WTC11 (cell line): ENCODE data around the gene PARS2. TPM values are rescaled to one million over a fixed set of nuclear protein-coding genes. Genes with fewer than 3 reads are reported as not detected.

ENCODE experiments used
- ATAC-seq: fragments of 200-7000 bp; cut with Tn5 transposase; 2 replicates; pipeline ENCODE4 v1.10.0; 2021; ENCODE audit warnings: mild to moderate bottlenecking, moderate library complexity
- CTCF ChIA-PET: fragments of 300-600 bp; sonication (Branson Sonifier 250); formaldehyde crosslinking; loops from one replicate; lab custom pipeline; 2021; ENCODE audit warnings: antibody characterized with exemption; lab: Charles Lee
- POLR2A ChIA-PET: fragments of 350-600 bp; sonication (Branson Sonifier 250); formaldehyde crosslinking; loops from one replicate; lab custom pipeline; 2021; ENCODE audit warnings: antibody characterized with exemption; lab: Charles Lee
- DNase-seq: peaks from one replicate; pipeline ENCODE4 v3.0.0; 2021; ENCODE audit warnings: low spot score
- H3K27ac Mint-ChIP-seq: 2 replicates; pipeline ENCODE4 v1.8.0; 2021; ENCODE audit warnings: mixed read lengths
- H3K27me3 Mint-ChIP-seq: 2 replicates; pipeline ENCODE4 v1.8.0; 2021; ENCODE audit warnings: low read depth, mild to moderate bottlenecking, moderate library complexity, mixed read lengths
- H3K36me3 Mint-ChIP-seq: 2 replicates; pipeline ENCODE4 v1.8.0; 2021; ENCODE audit warnings: mixed read lengths
- H3K4me1 Mint-ChIP-seq: 2 replicates; pipeline ENCODE4 v1.8.0; 2022; ENCODE audit warnings: mixed read lengths
- H3K4me3 Mint-ChIP-seq: 2 replicates; pipeline ENCODE4 v1.8.0; 2021; ENCODE audit warnings: mild to moderate bottlenecking, moderate library complexity, mixed read lengths
- H3K9me3 Mint-ChIP-seq: 2 replicates; pipeline ENCODE4 v1.8.0; 2021; ENCODE audit warnings: mixed read lengths
- AR ChIP-seq: fragments of 250-450 bp; sonication (Bioruptor Pico); IDR thresholded peaks from 2 replicates; pipeline ENCODE4 v1.9.0; 2021; ENCODE audit warnings: mild to moderate bottlenecking
- E2F4 ChIP-seq: sonication (generic); formaldehyde crosslinking; IDR thresholded peaks from 2 replicates; pipeline ENCODE4 v1.8.1; 2022; ENCODE audit warnings: low read depth, mild to moderate bottlenecking, moderate library complexity, missing genetic modification reagents, borderline replicate concordance
- IRF1 ChIP-seq: sonication (generic); formaldehyde crosslinking; IDR thresholded peaks from 2 replicates; pipeline ENCODE4 v1.8.0; 2023; ENCODE audit warnings: missing genetic modification reagents
- MAX ChIP-seq: sonication (generic); formaldehyde crosslinking; IDR thresholded peaks from 2 replicates; pipeline ENCODE4 v1.8.0; 2022; ENCODE audit warnings: mild to moderate bottlenecking, missing genetic modification reagents
- MYBL2 ChIP-seq: sonication (generic); formaldehyde crosslinking; IDR thresholded peaks from 2 replicates; pipeline ENCODE4 v1.8.1; 2023; ENCODE audit warnings: mild to moderate bottlenecking, moderate library complexity, missing genetic modification reagents
- NFYB ChIP-seq: sonication (generic); formaldehyde crosslinking; conservative IDR thresholded peaks from 2 replicates; pipeline ENCODE4 v1.8.0; 2022; ENCODE audit warnings: low read depth, missing genetic modification reagents
- NR3C1 ChIP-seq: sonication (generic); formaldehyde crosslinking; conservative IDR thresholded peaks from 2 replicates; pipeline ENCODE4 v1.8.1; 2023; ENCODE audit warnings: low read depth, mild to moderate bottlenecking, missing genetic modification reagents
- PRRX2 ChIP-seq: fragments of 250-450 bp; sonication (Bioruptor Pico); IDR thresholded peaks from 2 replicates; pipeline ENCODE4 v1.8.0; 2021; ENCODE audit warnings: mild to moderate bottlenecking
- SOX15 ChIP-seq: fragments of 250-450 bp; sonication (Bioruptor Pico); IDR thresholded peaks from 2 replicates; pipeline ENCODE4 v1.9.0; 2021; ENCODE audit warnings: mild to moderate bottlenecking
- STAT6 ChIP-seq: sonication (generic); formaldehyde crosslinking; conservative IDR thresholded peaks from 2 replicates; pipeline ENCODE4 v1.8.1; 2023; ENCODE audit warnings: mild to moderate bottlenecking, low read depth, missing genetic modification reagents, moderate library complexity
- TEAD1 ChIP-seq: sonication (generic); formaldehyde crosslinking; IDR thresholded peaks from 2 replicates; pipeline ENCODE4 v1.8.0; 2022; ENCODE audit warnings: mild to moderate bottlenecking, missing genetic modification reagents
- USF1 ChIP-seq: sonication (generic); formaldehyde crosslinking; IDR thresholded peaks from 2 replicates; pipeline ENCODE4 v1.8.0; 2022; ENCODE audit warnings: mild to moderate bottlenecking, missing genetic modification reagents
- ZMAT4 ChIP-seq: fragments of 250-450 bp; sonication (Bioruptor Pico); IDR thresholded peaks from 2 replicates; pipeline ENCODE4 v1.9.0; 2021; ENCODE audit warnings: mild to moderate bottlenecking
- ZNF232 ChIP-seq: sonication (generic); formaldehyde crosslinking; IDR thresholded peaks from 2 replicates; pipeline ENCODE4 v1.8.0; 2022; ENCODE audit warnings: mild to moderate bottlenecking, missing genetic modification reagents
- ZNF396 ChIP-seq: fragments of 250-450 bp; sonication (Bioruptor Pico); IDR thresholded peaks from 2 replicates; pipeline ENCODE4 v1.8.0; 2021; ENCODE audit warnings: mild to moderate bottlenecking, moderate library complexity, borderline replicate concordance
- ZNF512 ChIP-seq: sonication (generic); formaldehyde crosslinking; IDR thresholded peaks from 2 replicates; pipeline ENCODE4 v1.8.1; 2022; ENCODE audit warnings: missing genetic modification reagents, borderline replicate concordance
- total RNA-seq: library from RNA; stranded (reverse); gene quantifications from 3 replicates; pipeline ENCODE4 v1.2.3, GENCODE V29; 2021
- TF ChIP-seq, protein P1 (sequence below): sonication (generic); formaldehyde crosslinking; IDR thresholded peaks from 2 replicates; pipeline ENCODE4 v1.8.1; 2023; ENCODE audit warnings: mild to moderate bottlenecking, missing genetic modification reagents, moderate library complexity
- TF ChIP-seq, protein P2 (sequence below): sonication (generic); formaldehyde crosslinking; IDR thresholded peaks from 2 replicates; pipeline ENCODE4 v1.8.1; 2023; ENCODE audit warnings: mild to moderate bottlenecking, missing genetic modification reagents
- TF ChIP-seq, protein P3 (sequence below): sonication (generic); formaldehyde crosslinking; IDR thresholded peaks from 2 replicates; pipeline ENCODE4 v1.8.1; 2023; ENCODE audit warnings: mild to moderate bottlenecking, missing genetic modification reagents, moderate library complexity
- TF ChIP-seq, protein P4 (sequence below): fragments of 250-450 bp; sonication (Bioruptor Pico); IDR thresholded peaks from 2 replicates; pipeline ENCODE4 v1.8.0; 2021; ENCODE audit warnings: mild to moderate bottlenecking

PARS2 gene
- total RNA-seq, 1 experiment from 2014 or later, result 11.5 TPM

GRCh38 chr1:54774820-54775498, 10.6 kb upstream of the PARS2 start:
- Mint-ChIP-seq H3K27ac (no peak overlapping the region), H3K27me3 (peaks cover 21% of the 10 kb centered on the region), H3K4me1 (peaks cover 8% of the 10 kb centered on the region), H3K4me3 (peak overlapping the region; percentile 16; the same call in 1 of the 2 replicates), H3K36me3 (no peaks in the 10 kb centered on the region), H3K9me3 (peaks cover 4% of the 10 kb centered on the region; the same call in 1 of the 2 replicates)
- ATAC-seq, result peak; percentile 100
- ChIA-PET POLR2A (no interaction called here), CTCF (interaction anchor here (0.6 to 1.3 kb wide), 3 partner anchors 17 to 693 kb away, joined by 3 to 9 read pairs (median 8); partner anchors contain the start of gene TTC22)
- DNase-seq, result peak; percentile 84
- no peak for TF ChIP-seq ZNF232
- no peak for TF ChIP-seq MYBL2 (CRISPR knock-in tag)
- no peak for TF ChIP-seq NR3C1 (CRISPR knock-in tag)
- peak; percentile 48; the same call in 1 of the 2 replicates for TF ChIP-seq MAX
- TF ChIP-seq IRF1 (CRISPR knock-in tag), result no peak
- TF ChIP-seq, protein P1, sequence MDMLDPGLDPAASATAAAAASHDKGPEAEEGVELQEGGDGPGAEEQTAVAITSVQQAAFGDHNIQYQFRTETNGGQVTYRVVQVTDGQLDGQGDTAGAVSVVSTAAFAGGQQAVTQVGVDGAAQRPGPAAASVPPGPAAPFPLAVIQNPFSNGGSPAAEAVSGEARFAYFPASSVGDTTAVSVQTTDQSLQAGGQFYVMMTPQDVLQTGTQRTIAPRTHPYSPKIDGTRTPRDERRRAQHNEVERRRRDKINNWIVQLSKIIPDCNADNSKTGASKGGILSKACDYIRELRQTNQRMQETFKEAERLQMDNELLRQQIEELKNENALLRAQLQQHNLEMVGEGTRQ (CRISPR knock-in tag), result peak; percentile 94
- TF ChIP-seq TEAD1, result no peak
- TF ChIP-seq SOX15 (CRISPR knock-in tag), result no peak
- peak; percentile 90 for TF ChIP-seq NFYB (CRISPR knock-in tag)
- TF ChIP-seq PRRX2, result no peak
- TF ChIP-seq E2F4, result no peak
- TF ChIP-seq, protein P2, sequence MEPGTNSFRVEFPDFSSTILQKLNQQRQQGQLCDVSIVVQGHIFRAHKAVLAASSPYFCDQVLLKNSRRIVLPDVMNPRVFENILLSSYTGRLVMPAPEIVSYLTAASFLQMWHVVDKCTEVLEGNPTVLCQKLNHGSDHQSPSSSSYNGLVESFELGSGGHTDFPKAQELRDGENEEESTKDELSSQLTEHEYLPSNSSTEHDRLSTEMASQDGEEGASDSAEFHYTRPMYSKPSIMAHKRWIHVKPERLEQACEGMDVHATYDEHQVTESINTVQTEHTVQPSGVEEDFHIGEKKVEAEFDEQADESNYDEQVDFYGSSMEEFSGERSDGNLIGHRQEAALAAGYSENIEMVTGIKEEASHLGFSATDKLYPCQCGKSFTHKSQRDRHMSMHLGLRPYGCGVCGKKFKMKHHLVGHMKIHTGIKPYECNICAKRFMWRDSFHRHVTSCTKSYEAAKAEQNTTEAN (CRISPR knock-in tag), result no peak
- no peak for TF ChIP-seq AR (CRISPR knock-in tag)
- TF ChIP-seq USF1, result peak; percentile 93
- TF ChIP-seq ZMAT4 (CRISPR knock-in tag), result no peak
- TF ChIP-seq STAT6 (CRISPR knock-in tag), result no peak
- TF ChIP-seq ZNF396 (CRISPR knock-in tag), result no peak
- no peak for TF ChIP-seq ZNF512 (CRISPR knock-in tag)
- TF ChIP-seq, protein P3, sequence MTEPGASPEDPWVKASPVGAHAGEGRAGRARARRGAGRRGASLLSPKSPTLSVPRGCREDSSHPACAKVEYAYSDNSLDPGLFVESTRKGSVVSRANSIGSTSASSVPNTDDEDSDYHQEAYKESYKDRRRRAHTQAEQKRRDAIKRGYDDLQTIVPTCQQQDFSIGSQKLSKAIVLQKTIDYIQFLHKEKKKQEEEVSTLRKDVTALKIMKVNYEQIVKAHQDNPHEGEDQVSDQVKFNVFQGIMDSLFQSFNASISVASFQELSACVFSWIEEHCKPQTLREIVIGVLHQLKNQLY (CRISPR knock-in tag), result no peak
- TF ChIP-seq, protein P4, sequence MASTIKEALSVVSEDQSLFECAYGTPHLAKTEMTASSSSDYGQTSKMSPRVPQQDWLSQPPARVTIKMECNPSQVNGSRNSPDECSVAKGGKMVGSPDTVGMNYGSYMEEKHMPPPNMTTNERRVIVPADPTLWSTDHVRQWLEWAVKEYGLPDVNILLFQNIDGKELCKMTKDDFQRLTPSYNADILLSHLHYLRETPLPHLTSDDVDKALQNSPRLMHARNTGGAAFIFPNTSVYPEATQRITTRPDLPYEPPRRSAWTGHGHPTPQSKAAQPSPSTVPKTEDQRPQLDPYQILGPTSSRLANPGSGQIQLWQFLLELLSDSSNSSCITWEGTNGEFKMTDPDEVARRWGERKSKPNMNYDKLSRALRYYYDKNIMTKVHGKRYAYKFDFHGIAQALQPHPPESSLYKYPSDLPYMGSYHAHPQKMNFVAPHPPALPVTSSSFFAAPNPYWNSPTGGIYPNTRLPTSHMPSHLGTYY (CRISPR knock-in tag), result no peak
